ENCODE results near the gene GJD3.

- TF ChIP-seq REST (IDR thresholded peaks at IDR 0.05; ENCODE audit: borderline replicate concordance) (no peak), REST (CRISPR knock-in tag; IDR thresholded peaks at IDR 0.05; ENCODE audit: low read depth) (no peak), EZH2 (IDR thresholded peaks at IDR 0.05; ENCODE audit: borderline replicate concordance, low read depth, low read length) (no peak), ZNF253 (CRISPR knock-in tag; conservative IDR thresholded peaks at IDR 0.05) (no peak), POLR2AphosphoS5 (IDR thresholded peaks at IDR 0.05; ENCODE audit: control insufficient read depth, insufficient read depth, low read depth, low read length) (no peak), BACH1 (tag; IDR thresholded peaks at IDR 0.05) (no peak), CTCF (IDR thresholded peaks at IDR 0.05 in 2 of 3, conservative IDR thresholded peaks at IDR 0.05 in 1 of 3; ENCODE audit: insufficient read depth in 2 of 3, low read depth in 1 of 3, low read length in 3 of 3) (no peak), CCAR2 (IDR thresholded peaks at IDR 0.05; ENCODE audit: low read depth, low read length) (no peak), ATF2 (CRISPR knock-in tag; IDR thresholded peaks at IDR 0.05) (no peak), ARHGAP35 (IDR thresholded peaks at IDR 0.05; ENCODE audit: partially characterized antibody) (no peak), ZBTB26 (CRISPR knock-in tag; IDR thresholded peaks at IDR 0.05) (no peak), EGR1 (conservative IDR thresholded peaks at IDR 0.05) (peak; percentile 71), BHLHE40 (IDR thresholded peaks at IDR 0.05; ENCODE audit: low read length) (no peak), DPF2 (IDR thresholded peaks at IDR 0.05) (no peak), ETS1 (conservative IDR thresholded peaks at IDR 0.05; ENCODE audit: control insufficient read depth, low read depth, low read length) (no peak)
Observed at GRCh38 chr17:40320756-40321523, 43.6 kb downstream of the GJD3 start.

All from K562 (cell line).